Esophagus (tissue), 2 donors: ENCODE results near the gene UCP1. TPM values are rescaled to one million over a fixed set of nuclear protein-coding genes. Genes with fewer than 3 reads are reported as not detected.

Experiments used
- polyA plus RNA-seq, 2 donors: library from polyadenylated mRNA; stranded (reverse); fragments of 200-250 nt; gene quantifications; one replicate each; pipeline ENCODE4 v1.2.3, GENCODE V29; 2013
- donor health status: healthy with polysubstance abuse.
- donor health status: Bipolar disorder and iron deficiency.

Gene UCP1
- polyA plus RNA-seq, 2 donors: not detected

Other genes with a start within 250 kb of the UCP1 start
- 10 to 100 TPM; 42.4 to 47.3 TPM for gene SCOC, start 195.3 kb downstream of the UCP1 start, polyA plus RNA-seq
- 1 to 10 TPM; 1.1 to 1.9 TPM for gene CLGN, start 141.3 kb downstream of the UCP1 start, polyA plus RNA-seq
- gene MGAT4D, start 70.7 kb downstream of the UCP1 start, polyA plus RNA-seq: not detected
- gene ELMOD2, start 44.8 kb downstream of the UCP1 start, polyA plus RNA-seq: 1 to 10 TPM; 4.9 to 6.4 TPM
- gene TBC1D9, start 187.4 kb upstream of the UCP1 start, polyA plus RNA-seq: 1 to 10 TPM; 3.3 to 6.3 TPM